NT2/D1 (cell line): ENCODE results near the gene CRYBG2.
"Not testable (repeated sequence)": the region's sequence is repeated elsewhere in the genome, so short reads cannot be mapped to it uniquely, and the experiment has no call there.

Experiments
- DNase-seq: peaks from one replicate; pipeline ENCODE4 v3.0.0-alpha.2; 2011; ENCODE audit warnings: low read depth, low spot score
- H3K27me3 ChIP-seq: 2 replicates; pipeline ENCODE4 v1.6.0; 2011; ENCODE audit warnings: mild to moderate bottlenecking; ENCODE audit not compliant: insufficient read length, insufficient read depth
- H3K36me3 ChIP-seq: 2 replicates; pipeline ENCODE4 v1.6.1; 2011; ENCODE audit warnings: mild to moderate bottlenecking, low read length, mixed read lengths; ENCODE audit not compliant: insufficient read depth, insufficient read length
- H3K4me1 ChIP-seq: 2 replicates; pipeline ENCODE4 v1.5.1; 2011; ENCODE audit not compliant: insufficient read depth, insufficient read length
- H3K4me3 ChIP-seq: 2 replicates; pipeline ENCODE4 v1.5.1; 2011; ENCODE audit warnings: low read depth; ENCODE audit not compliant: insufficient read length
- H3K9ac ChIP-seq: 2 replicates; pipeline ENCODE4 v1.6.0; 2011; ENCODE audit warnings: low read depth; ENCODE audit not compliant: insufficient read length
- H3K9me3 ChIP-seq: 2 replicates; pipeline ENCODE4 v1.5.1; 2011; ENCODE audit warnings: mild to moderate bottlenecking, low read length; ENCODE audit not compliant: insufficient read depth
- SUZ12 ChIP-seq: IDR thresholded peaks from 2 replicates; pipeline ENCODE4 v1.6.1; 2011; ENCODE audit not compliant: insufficient read length, insufficient read depth; ENCODE audit errors: extremely low read depth
- YY1 ChIP-seq: IDR thresholded peaks from 2 replicates; pipeline ENCODE4 v1.6.1; 2011; ENCODE audit not compliant: insufficient read length, insufficient read depth
- ZNF274 ChIP-seq: IDR thresholded peaks from 2 replicates; pipeline ENCODE4 v1.6.1; 2011; ENCODE audit warnings: mild to moderate bottlenecking, low read depth, low read length

CRYBG2 gene

DNA sequence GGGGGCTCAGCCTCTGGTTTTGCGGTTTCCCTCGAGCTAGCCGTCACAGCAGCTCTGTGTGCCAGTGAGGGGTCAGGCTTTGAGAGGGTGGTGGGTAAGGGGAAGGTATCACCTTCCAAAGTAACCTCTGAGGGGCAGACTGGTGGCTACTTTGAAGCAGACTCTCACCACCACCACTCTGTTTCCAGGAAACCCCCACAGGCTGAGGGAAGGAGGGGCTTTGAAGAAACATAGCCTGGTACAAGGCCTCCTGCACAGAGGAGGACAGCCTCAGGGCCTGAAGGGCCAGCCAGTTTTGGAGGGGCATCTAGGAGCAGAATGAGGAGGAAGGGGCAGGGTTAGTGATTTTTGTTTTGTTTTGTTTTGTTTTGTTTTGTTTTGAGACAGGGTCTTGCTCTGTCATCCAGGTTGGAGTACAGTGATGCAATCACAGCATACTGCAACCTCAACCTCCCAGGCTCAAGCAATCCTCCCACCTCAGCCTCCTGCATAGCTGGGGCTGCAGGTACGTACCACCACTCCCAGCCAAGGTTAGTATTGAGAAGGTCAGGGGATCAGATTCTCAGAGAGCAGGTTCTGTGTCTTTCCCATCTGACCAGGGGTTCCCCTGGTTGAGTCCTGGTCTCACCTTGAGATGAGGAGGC, 35.8 kb upstream of the CRYBG2 start:
- peaks cover 7% of the 10 kb centered on the region for H3K4me1 ChIP-seq
- no peaks in the 10 kb centered on the region for H3K27me3 ChIP-seq
- H3K36me3 ChIP-seq, result no peaks in the 10 kb centered on the region
- no peak overlapping the region for H3K9ac ChIP-seq
- H3K4me3 ChIP-seq, result no peak overlapping the region
- no peak for DNase-seq
- H3K9me3 ChIP-seq, result no peaks in the 10 kb centered on the region
- TF ChIP-seq SUZ12 (no peak), ZNF274 (no peak), YY1 (no peak)

- no peak overlapping the region for H3K9ac ChIP-seq
- no peaks in the 10 kb centered on the region for H3K27me3 ChIP-seq
- no peaks in the 10 kb centered on the region for H3K9me3 ChIP-seq
- peaks cover 7% of the 10 kb centered on the region for H3K4me1 ChIP-seq
- H3K4me3 ChIP-seq, result no peak overlapping the region
- TF ChIP-seq YY1 (no peak), ZNF274 (no peak), SUZ12 (no peak)
- H3K36me3 ChIP-seq, result no peaks in the 10 kb centered on the region
- no peak for DNase-seq
These were observed 35.0 kb upstream of the CRYBG2 start for GRCh38 chr1:26388791-26389445.

DNA sequence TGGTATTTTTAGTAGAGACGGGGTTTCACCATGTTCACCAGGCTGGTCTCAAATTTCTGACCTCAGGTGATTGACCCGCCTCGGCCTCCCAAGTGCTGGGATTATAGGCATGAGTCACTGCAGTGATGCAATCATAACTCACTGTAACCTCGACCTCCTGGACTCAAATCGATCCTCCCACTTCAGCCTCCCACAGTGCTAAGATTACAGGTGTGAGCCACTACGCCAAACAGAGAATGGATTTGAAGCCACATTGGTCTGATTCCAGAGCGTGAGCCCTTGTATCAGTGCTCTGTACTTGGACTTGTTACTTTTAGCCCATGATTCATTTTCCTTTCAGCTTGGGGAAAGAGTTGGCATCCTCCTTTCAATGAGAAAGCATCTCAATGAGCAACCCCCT, 33.5 kb upstream of the CRYBG2 start:
- no peaks in the 10 kb centered on the region for H3K36me3 ChIP-seq
- TF ChIP-seq SUZ12 (no peak), YY1 (no peak), ZNF274 (no peak)
- H3K9me3 ChIP-seq, result no peaks in the 10 kb centered on the region
- no peaks in the 10 kb centered on the region for H3K27me3 ChIP-seq
- H3K4me3 ChIP-seq, result no peak overlapping the region
- peaks cover 7% of the 10 kb centered on the region for H3K4me1 ChIP-seq
- DNase-seq, result no peak
- no peak overlapping the region for H3K9ac ChIP-seq

DNA sequence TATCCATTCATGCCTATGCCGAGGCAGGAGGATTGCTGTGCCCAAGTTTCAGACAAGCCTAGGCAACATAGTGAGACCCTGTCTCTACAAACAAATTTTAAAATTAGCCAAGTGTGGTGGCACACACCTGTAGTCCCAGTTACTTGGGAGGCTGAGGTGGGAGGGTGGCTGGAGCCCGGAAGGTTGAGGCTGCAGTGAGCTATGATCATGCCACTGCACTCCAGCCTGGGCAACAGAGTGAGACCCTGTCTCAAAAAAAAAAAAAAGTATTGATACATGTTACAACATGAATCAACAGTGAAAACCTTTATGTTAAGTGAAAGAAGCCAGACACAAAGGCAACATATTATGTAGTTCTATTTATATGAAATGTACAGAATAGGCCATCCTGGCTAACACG, 31.1 kb upstream of the CRYBG2 start:
- H3K4me1 ChIP-seq, H3K27me3 ChIP-seq, DNase-seq, H3K9ac ChIP-seq, H3K4me3 ChIP-seq, H3K36me3 ChIP-seq, H3K9me3 ChIP-seq: not testable (repeated sequence)

DNA sequence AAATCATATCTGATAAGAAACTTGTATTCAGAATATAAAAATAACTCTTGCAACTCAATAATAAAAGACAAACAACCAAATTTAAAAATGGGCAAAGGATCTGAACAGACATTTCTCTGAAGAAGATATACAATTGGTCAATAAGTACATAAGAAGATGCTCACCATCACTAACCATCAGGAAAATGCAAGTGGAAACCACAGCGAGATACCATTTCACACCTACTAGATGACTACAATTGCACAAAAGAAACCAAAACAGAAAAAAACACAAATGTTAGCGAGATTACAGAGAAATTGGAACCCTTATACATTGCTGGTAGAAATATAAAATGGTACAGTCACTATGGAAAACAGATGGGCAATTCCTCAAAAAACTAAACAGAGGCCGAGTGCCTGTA, 30.1 kb upstream of the CRYBG2 start:
- H3K4me3 ChIP-seq, result no peak overlapping the region
- no peaks in the 10 kb centered on the region for H3K27me3 ChIP-seq
- H3K9me3 ChIP-seq, result no peaks in the 10 kb centered on the region
- no peaks in the 10 kb centered on the region for H3K4me1 ChIP-seq
- no peak for TF ChIP-seq SUZ12
- TF ChIP-seq YY1, result no peak
- no peak for TF ChIP-seq ZNF274
- no peak for DNase-seq
- no peaks in the 10 kb centered on the region for H3K36me3 ChIP-seq
- no peak overlapping the region for H3K9ac ChIP-seq

- H3K4me1 ChIP-seq, result peaks cover 12% of the 10 kb centered on the region
- no peak for TF ChIP-seq SUZ12
- no peaks in the 10 kb centered on the region for H3K9me3 ChIP-seq
- DNase-seq, result no peak
- no peaks in the 10 kb centered on the region for H3K27me3 ChIP-seq
- H3K4me3 ChIP-seq, result no peak overlapping the region
- no peaks in the 10 kb centered on the region for H3K36me3 ChIP-seq
- no peak overlapping the region for H3K9ac ChIP-seq
These were observed 24.9 kb upstream of the CRYBG2 start for GRCh38 chr1:26378879-26379251.

DNA sequence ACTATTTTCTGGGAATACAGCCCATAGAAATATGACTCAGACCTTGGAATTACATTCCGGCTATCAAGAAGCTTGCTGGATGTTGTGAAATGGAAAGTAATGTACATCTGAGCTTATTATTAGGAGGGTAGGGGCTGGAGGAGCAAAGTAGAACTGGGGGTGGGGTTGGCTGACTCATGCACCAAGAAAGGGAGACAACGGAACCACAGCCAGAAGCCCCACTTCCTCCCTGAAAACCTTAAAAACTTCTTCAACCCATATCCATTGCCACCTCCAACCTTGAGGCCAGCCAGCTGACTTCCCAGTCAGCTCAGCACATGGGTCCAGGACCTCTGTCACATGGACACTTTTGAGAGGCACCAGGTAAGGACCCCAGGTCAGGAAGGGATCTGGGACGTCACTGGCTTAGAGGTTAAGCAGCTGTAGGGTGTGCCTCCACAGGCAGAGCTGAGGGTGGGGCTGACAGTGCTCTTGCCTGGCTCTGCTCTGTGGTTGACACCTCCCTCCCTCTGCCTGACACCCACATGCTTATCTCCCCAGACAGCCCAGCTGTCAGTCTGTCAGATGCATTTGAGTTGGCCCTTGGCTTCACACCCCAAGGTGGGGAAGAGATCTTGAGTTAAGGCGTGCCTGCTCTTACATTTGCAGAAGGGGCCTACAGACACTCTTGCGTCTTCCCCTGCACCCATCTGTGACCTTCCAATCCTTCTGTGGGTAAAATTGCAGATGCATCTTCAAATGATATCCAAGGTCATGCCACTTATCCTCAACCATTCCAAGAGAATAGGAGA, 24.4 kb upstream of the CRYBG2 start:
- H3K9ac ChIP-seq, result no peak overlapping the region
- H3K4me1 ChIP-seq, result peaks cover 12% of the 10 kb centered on the region
- H3K36me3 ChIP-seq, result no peaks in the 10 kb centered on the region
- H3K4me3 ChIP-seq, result no peak overlapping the region
- H3K9me3 ChIP-seq, result no peaks in the 10 kb centered on the region
- no peaks in the 10 kb centered on the region for H3K27me3 ChIP-seq
- TF ChIP-seq YY1, result no peak
- no peak for TF ChIP-seq ZNF274
- no peak for TF ChIP-seq SUZ12
- DNase-seq, result no peak
